HepG2 (cell line): ENCODE measurements around the gene AGBL1. TPM values are rescaled to one million over a fixed set of nuclear protein-coding genes. Genes with fewer than 3 reads are reported as not detected.

ENCODE experiments used
- ATAC-seq: fragments of 200-7000 bp; cut with Tn5 transposase; 3 replicates; pipeline ENCODE4 v1.9.1; 2020; ENCODE audit warnings: mild to moderate bottlenecking, moderate library complexity
- BruUV-seq: library from RNA; stranded (reverse); fragments of 400-500 nt; replicated peaks from 2 replicates; lab custom pipeline; 2021; lab: Mats Ljungman, UMichigan
- CTCF ChIA-PET: fragments of 300-600 bp; formaldehyde crosslinking; extraction: SDS; loops from one replicate; lab custom pipeline; 2021; ENCODE audit warnings: low total read pairs, inconsistent platforms, low intra/inter-chr PET ratio; lab: Yijun Ruan, JAX
- POLR2A ChIA-PET: fragments of 350-600 bp; sonication (Branson Sonifier 250); formaldehyde crosslinking; loops from one replicate; lab custom pipeline; 2020; ENCODE audit warnings: antibody characterized with exemption, inconsistent platforms; lab: Yijun Ruan, JAX
- DNase-seq: peaks from one replicate; pipeline ENCODE4 v3.0.0-alpha.2; 2015; ENCODE audit warnings: low spot score
- FAIRE-seq: peaks from 3 replicates; lab custom pipeline; 2011; peaks lifted over from hg19 to GRCh38; lab: Jason Lieb, UNC
- H2AFZ ChIP-seq: one replicate; pipeline ENCODE4 v1.6.1; 2011; ENCODE audit warnings: low read length, inconsistent platforms
- H3K27ac ChIP-seq: fragments of 300-600 bp; 3 replicates; pipeline ENCODE4 v1.8.0; 2011; ENCODE audit warnings: mixed run types, mild to moderate bottlenecking, mixed read lengths, low read length, inconsistent platforms; ENCODE audit not compliant: insufficient read depth; ENCODE audit errors: extremely low read length
- H3K27me3 ChIP-seq, 2 experiments: fragments of 200-600 bp in 1 of 2; 2 replicates in 1 of 2; 3 replicates in 1 of 2; pipeline versions ENCODE4 v1.6.0 to v1.8.0; 2011; ENCODE audit warnings: low read length in 2 of 2, mild to moderate bottlenecking in 2 of 2, moderate library complexity in 2 of 2, inconsistent platforms in 1 of 2; ENCODE audit not compliant: insufficient read depth in 2 of 2, control insufficient read depth in 1 of 2
- H3K36me3 ChIP-seq, 2 experiments: fragments of 200-600 bp in 1 of 2; replicated peaks in 1 of 2; 2 replicates in 1 of 2; 3 replicates in 1 of 2; pipeline versions ENCODE4 v1.5.1 to v1.8.0; 2011; ENCODE audit warnings: low read length in 2 of 2, inconsistent platforms in 1 of 2; ENCODE audit not compliant: insufficient read depth in 2 of 2, control insufficient read depth in 1 of 2
- H3K4me1 ChIP-seq: 2 replicates; pipeline ENCODE4 v1.5.1; 2012; ENCODE audit warnings: low read length, inconsistent platforms; ENCODE audit not compliant: insufficient read depth
- H3K4me2 ChIP-seq: 2 replicates; pipeline ENCODE4 v1.6.0; 2011; ENCODE audit warnings: low read depth, low read length, inconsistent platforms
- H3K4me3 ChIP-seq, 3 experiments: fragments of 200-600 bp in 1 of 3; sonication (generic), shearing (Covaris generic) in 1 of 3; replicated peaks in 1 of 3; 2 replicates each; pipeline ENCODE4 v1.5.1; 2011 to 2016; ENCODE audit warnings: low read length in 3 of 3, inconsistent platforms in 2 of 3, low read depth in 2 of 3, mild to moderate bottlenecking in 2 of 3, control low read depth in 1 of 3, mixed read lengths in 1 of 3; ENCODE audit not compliant: insufficient read depth in 1 of 3
- H3K79me2 ChIP-seq: one replicate; pipeline ENCODE4 v1.6.1; 2011; ENCODE audit warnings: low read length, inconsistent platforms; ENCODE audit not compliant: insufficient read depth
- H3K9ac ChIP-seq: 2 replicates; pipeline ENCODE4 v1.6.0; 2011; ENCODE audit warnings: mild to moderate bottlenecking, low read depth, low read length, inconsistent platforms; ENCODE audit not compliant: insufficient read depth
- H3K9me3 ChIP-seq: 2 replicates; pipeline ENCODE4 v1.5.1; 2012; ENCODE audit warnings: mild to moderate bottlenecking, low read length
- H4K20me1 ChIP-seq: 2 replicates; pipeline ENCODE4 v1.6.0; 2011; ENCODE audit warnings: inconsistent platforms, mild to moderate bottlenecking, low read length, moderate library complexity; ENCODE audit not compliant: insufficient read depth
- EZH2 ChIP-seq: conservative IDR thresholded peaks from 2 replicates; pipeline ENCODE4 v1.6.1; 2012; ENCODE audit warnings: mild to moderate bottlenecking, low read depth, low read length, moderate library complexity
- FOXM1 ChIP-seq: sonication (generic); formaldehyde crosslinking; IDR thresholded peaks from 2 replicates; pipeline ENCODE4 v1.5.0; 2020; ENCODE audit warnings: missing genetic modification reagents
- FOXO1 ChIP-seq: sonication (generic); formaldehyde crosslinking; IDR thresholded peaks from 2 replicates; pipeline ENCODE4 v1.4.0; 2020; ENCODE audit warnings: missing genetic modification reagents
- HMG20A ChIP-seq: IDR thresholded peaks from 2 replicates; pipeline ENCODE4 v1.6.1; 2016; ENCODE audit warnings: borderline replicate concordance
- PHF21A ChIP-seq: sonication (generic); formaldehyde crosslinking; IDR thresholded peaks from 2 replicates; pipeline ENCODE4 v1.5.0; 2020; ENCODE audit warnings: mild to moderate bottlenecking, missing genetic modification reagents
- RBM22 ChIP-seq: fragments of 200-400 bp; formaldehyde crosslinking; optimal IDR thresholded peaks from 2 replicates; pipeline ENCODE3; 2017; ENCODE audit warnings: mild to moderate bottlenecking, low read length, moderate library complexity
- REXO4 ChIP-seq: sonication (generic); formaldehyde crosslinking; IDR thresholded peaks from 2 replicates; pipeline ENCODE4 v1.8.0; 2022; ENCODE audit warnings: missing genetic modification reagents, mild to moderate bottlenecking, borderline replicate concordance
- SIX1 ChIP-seq: sonication (generic); formaldehyde crosslinking; IDR thresholded peaks from 2 replicates; pipeline ENCODE4 v1.4.0; 2020; ENCODE audit warnings: missing genetic modification reagents, borderline replicate concordance
- SRSF4 ChIP-seq: fragments of 200-400 bp; formaldehyde crosslinking; IDR thresholded peaks from one replicate; pipeline ENCODE4 v1.6.1; 2018; ENCODE audit warnings: mild to moderate bottlenecking, low read depth, low read length, moderate library complexity; ENCODE audit not compliant: poor library complexity, severe bottlenecking
- ZBTB7A ChIP-seq: sonication (generic); formaldehyde crosslinking; IDR thresholded peaks from 2 replicates; pipeline ENCODE4 v1.8.0; 2022; ENCODE audit warnings: mild to moderate bottlenecking, missing genetic modification reagents
- ZKSCAN1 ChIP-seq: fragments of 150-350 bp; IDR thresholded peaks from 2 replicates; pipeline ENCODE4 v1.6.1; 2014; ENCODE audit warnings: low read length
- ZNF138 ChIP-seq: sonication (generic); formaldehyde crosslinking; IDR thresholded peaks from 2 replicates; pipeline ENCODE4 v1.5.0; 2020; ENCODE audit warnings: mild to moderate bottlenecking, low read depth, missing genetic modification reagents
- ZNF292 ChIP-seq: sonication (generic); formaldehyde crosslinking; IDR thresholded peaks from 2 replicates; pipeline ENCODE4 v1.8.1; 2022; ENCODE audit warnings: mild to moderate bottlenecking, low read depth, missing genetic modification reagents, borderline replicate concordance
- ZNF562 ChIP-seq: sonication (generic); formaldehyde crosslinking; IDR thresholded peaks from 2 replicates; pipeline ENCODE4 v1.8.0; 2022; ENCODE audit warnings: missing genetic modification reagents, borderline replicate concordance
- ZNF572 ChIP-seq: sonication (generic); formaldehyde crosslinking; IDR thresholded peaks from 2 replicates; pipeline ENCODE4 v1.5.1; 2020; ENCODE audit warnings: mild to moderate bottlenecking, missing genetic modification reagents
- ZNF724P ChIP-seq: sonication (generic); formaldehyde crosslinking; IDR thresholded peaks from 2 replicates; pipeline ENCODE4 v1.8.0; 2022; ENCODE audit warnings: missing genetic modification reagents, borderline replicate concordance
- ZNF839 ChIP-seq: sonication (generic); formaldehyde crosslinking; IDR thresholded peaks from 2 replicates; pipeline ENCODE4 v1.4.0; 2020; ENCODE audit warnings: missing genetic modification reagents, mild to moderate bottlenecking, borderline replicate concordance
- WGBS: methylation state at CpG from one replicate; pipeline ENCODE4 v1.1.6; 2017; ENCODE audit warnings: low lambda C conversion rate; 5-methylcytosine and 5-hydroxymethylcytosine counted together
- in situ Hi-C: cut with HindIII; loops from 2 replicates; pipeline ENCODE4 v1.10.0; 2017; ENCODE audit warnings: low pct_unique_long_range_greater_than_20kb; ENCODE audit not compliant: extremely low pct_ligation_motif_present
- intact Hi-C: fragments of 100-400 bp; cut with micrococcal nuclease; formaldehyde crosslinking; loops from one replicate; pipeline ENCODE4 v1.10.0; 2022; ENCODE audit not compliant: unreplicated experiment
- polyA plus RNA-seq, 8 experiments: library from polyadenylated mRNA; depleted of rRNA in 3 of 8; stranded (reverse) in 7 of 8; unstranded in 1 of 8; fragments of >200 nt; fragmentation: Illumina TruSeq in 4 of 8; extraction: Trizol in 4 of 8; gene quantifications; 2 replicates each; pipeline versions ENCODE4 v1.2.1 to v1.2.3, GENCODE V29; 2011 to 2016; ENCODE audit warnings: low read depth in 4 of 8, missing spikeins in 1 of 8, mixed read lengths in 1 of 8; ENCODE audit not compliant: insufficient read depth in 1 of 8
- total RNA-seq, 5 experiments: library from RNA; depleted of rRNA; stranded (reverse); fragments of >200 nt; fragmentation: Illumina TruSeq; extraction: Trizol; gene quantifications; 2 replicates each; pipeline ENCODE4 v1.2.3, GENCODE V29; 2016; ENCODE audit warnings: low read depth in 1 of 5

AGBL1 gene
- total and polyA plus RNA-seq, 2 of the 13 experiments (the other 11 are each of a cell fraction or from before 2014, with no cell fraction given) = 0.01 TPM; not detected in 1

GRCh38 chr15:86489981-86490380, 410.3 kb downstream of the AGBL1 start:
- Histone ChIP-seq H3K79me2 (no peaks in the 10 kb centered on the region), H3K9ac (no peak overlapping the region), H3K4me3 (no peak overlapping the region), H3K4me2 (no peak overlapping the region), H3K4me1 (no peaks in the 10 kb centered on the region), H2AFZ (no peak overlapping the region), H3K36me3 (no peaks in the 10 kb centered on the region), H3K27me3 (no peaks in the 10 kb centered on the region), H3K27ac (no peak overlapping the region), H3K9me3 (peaks cover 74% of the 10 kb centered on the region), H4K20me1 (no peaks in the 10 kb centered on the region)
- in situ Hi-C loops = no loop called here
- 10% methylated on average over 5 of the region's 5 CpGs for WGBS
- ChIA-PET POLR2A (no interaction called here), CTCF (no interaction called here)
- DNase-seq (no peak), FAIRE-seq (no peak), ATAC-seq (no peak)
- intact Hi-C loops = no loop called here
- TF ChIP-seq SIX1 (no peak), PHF21A (CRISPR knock-in tag) (no peak), HMG20A (CRISPR knock-in tag) (no peak), FOXO1 (CRISPR knock-in tag) (no peak), SRSF4 (no peak)
- no TSS peak for BruUV-seq

DNA sequence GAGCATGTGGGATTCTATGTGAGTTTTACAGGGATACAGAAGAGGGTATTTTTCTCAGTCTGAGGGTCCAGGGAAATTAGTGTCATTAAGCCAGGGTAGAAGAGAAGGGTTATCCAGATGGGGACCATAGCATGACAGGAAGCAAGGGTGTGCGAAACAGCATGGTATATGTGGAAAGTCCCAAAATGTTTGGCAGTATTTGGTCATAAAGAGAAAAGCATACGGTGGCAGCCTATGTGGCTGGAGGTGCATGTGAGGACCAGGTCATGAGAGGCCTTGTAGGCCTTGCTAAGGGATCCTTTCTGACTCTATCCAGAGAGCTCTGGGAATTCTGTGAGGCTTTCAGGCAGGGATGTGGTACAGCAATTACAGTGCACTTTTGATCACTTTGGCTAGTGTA, 411.4 kb downstream of the AGBL1 start:
- no TSS peak for BruUV-seq

More for the DNA sequence above, 411.4 kb downstream of the AGBL1 start:
- in situ Hi-C loops (no loop called here), intact Hi-C loops (no loop called here)
- POLR2A ChIA-PET = no interaction called here
- no peaks in the 10 kb centered on the region for H3K79me2 ChIP-seq
- no peaks in the 10 kb centered on the region for H4K20me1 ChIP-seq
- FAIRE-seq (no peak), DNase-seq (no peak), ATAC-seq (no peak)
- CTCF ChIA-PET = no interaction called here
- no peak overlapping the region for H3K27ac ChIP-seq
- no peak overlapping the region for H3K9ac ChIP-seq
- no peak for TF ChIP-seq EZH2
- no peak for TF ChIP-seq ZNF572 (CRISPR knock-in tag)
- no peak for TF ChIP-seq RBM22
- no peak for TF ChIP-seq ZNF562 (CRISPR knock-in tag)
- no peak for TF ChIP-seq ZNF138
- no peak for TF ChIP-seq ZNF292 (CRISPR knock-in tag)
- no peak for TF ChIP-seq ZBTB7A (CRISPR knock-in tag)
- no peak for TF ChIP-seq ZKSCAN1
- no peak for TF ChIP-seq ZNF724P (CRISPR knock-in tag)
- TF ChIP-seq FOXM1 (CRISPR knock-in tag) = no peak
- no peak for TF ChIP-seq REXO4 (CRISPR knock-in tag)
- TF ChIP-seq ZNF839 (CRISPR knock-in tag) = no peak
- no peak overlapping the region for H2AFZ ChIP-seq
- no peak overlapping the region for H3K4me3 ChIP-seq
- no peaks in the 10 kb centered on the region for H3K36me3 ChIP-seq
- no peaks in the 10 kb centered on the region for H3K27me3 ChIP-seq
- no peak overlapping the region for H3K4me2 ChIP-seq
- no peaks in the 10 kb centered on the region for H3K4me1 ChIP-seq
- peaks cover 77% of the 10 kb centered on the region for H3K9me3 ChIP-seq
- 17% methylated on average over 2 of the region's 2 CpGs for WGBS
